ENCODE data around the gene TMEM52. TPM values are rescaled to one million over a fixed set of nuclear protein-coding genes. Genes with fewer than 3 reads are reported as not detected.

TMEM52 gene
- total and polyA plus RNA-seq, 2 donors (not counting 3 experiments of a cell fraction or from before 2014, with no cell fraction given): 1.6 to 1.7 TPM

DNA sequence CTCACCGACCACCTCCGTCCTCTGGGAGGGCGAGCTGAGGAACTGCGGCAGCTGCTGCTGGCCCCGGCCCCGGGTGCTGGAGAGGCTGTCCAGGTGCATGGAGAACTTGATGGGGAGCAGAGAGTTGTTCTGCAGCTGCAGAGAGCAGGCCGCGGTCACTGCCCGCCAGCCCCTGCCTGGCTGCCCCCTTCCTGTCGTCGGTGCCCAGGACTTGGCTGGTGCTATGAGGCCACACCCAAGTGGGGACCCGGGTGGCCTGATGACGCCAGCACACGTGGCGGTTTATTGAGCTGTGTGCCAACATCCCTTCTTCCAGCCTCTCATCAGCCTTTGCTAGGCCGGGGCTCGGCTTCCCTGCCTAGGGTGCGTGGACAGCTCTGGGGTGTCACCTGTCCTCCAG, 5.3 kb upstream of the TMEM52 start:
- no peak for DNase-seq (ENCODE audit: low read depth, low spot score)
- Histone ChIP-seq H3K9ac (replicated peaks; ENCODE audit: extremely low read depth, insufficient read depth, low read length) (no peak overlapping the region), H3K36me3 (ENCODE audit: control insufficient read depth in 2 of 2, extremely low read depth in 1 of 2, insufficient read depth in 2 of 2, low read length in 2 of 2) (no peaks in the 10 kb centered on the region), H3K27ac (ENCODE audit: insufficient read depth, low read depth, low read length) (no peak overlapping the region), H3K9me3 (replicated peaks; ENCODE audit: control insufficient read depth, insufficient read depth, low read length) (no peaks in the 10 kb centered on the region), H3K4me1 (ENCODE audit: control insufficient read depth, extremely low read depth, insufficient read depth, low read length) (no peaks in the 10 kb centered on the region), H3K4me3 (replicated peaks in 1 of 3; ENCODE audit: insufficient read depth in 1 of 3, low read depth in 1 of 3, low read length in 3 of 3) (no peak overlapping the region), H3K79me2 (ENCODE audit: control insufficient read depth, insufficient read depth, low read length) (no peaks in the 10 kb centered on the region), H3K4me2 (ENCODE audit: insufficient read depth, low read length) (no peak overlapping the region), H2AFZ (ENCODE audit: low read depth, low read length) (no peak overlapping the region), H3K9me1 (replicated peaks; ENCODE audit: control insufficient read depth, extremely low read depth, insufficient read depth, low read length) (no peaks in the 10 kb centered on the region), H4K20me1 (replicated peaks; ENCODE audit: control insufficient read depth, extremely low read depth, insufficient read depth, low read length) (no peaks in the 10 kb centered on the region), H3K27me3 (ENCODE audit: control insufficient read depth in 2 of 2, insufficient read depth in 2 of 2, low read length in 2 of 2) (no peaks in the 10 kb centered on the region)
- POLR2A ChIA-PET: no interaction called here
- dilution Hi-C loops (cut with MboI; ENCODE audit: extremely low pct_ligation_motif_present, low sequenced_read_pairs) (no loop called here), intact Hi-C loops (cut with micrococcal nuclease) (no loop called here)
- no TSS peak for BruUV-seq (replicated peaks)
- CTCF ChIA-PET: interaction anchor here (1.0 kb wide), 1 partner anchor 15 kb away, joined by 3 read pairs; no protein-coding TSS in a partner anchor
- FAIRE-seq: no peak
- TF ChIP-seq GATA2 (IDR thresholded peaks at IDR 0.05; ENCODE audit: insufficient read depth, insufficient read length, low read depth, low read length) (no peak), POLR2A (IDR thresholded peaks at IDR 0.05; ENCODE audit: low read depth, low read length) (no peak), FOS (IDR thresholded peaks at IDR 0.05; ENCODE audit: borderline replicate concordance, insufficient read depth, low read length) (no peak), CTCF (IDR thresholded peaks at IDR 0.05; ENCODE audit: extremely low read depth in 1 of 2, insufficient read depth in 1 of 2, low read depth in 1 of 2, low read length in 2 of 2) (no peak), MYC (IDR thresholded peaks at IDR 0.05; ENCODE audit: low read depth, low read length) (no peak), POLR2AphosphoS5 (IDR thresholded peaks at IDR 0.05; ENCODE audit: insufficient read depth, low read depth, low read length) (no peak), EZH2 (IDR thresholded peaks at IDR 0.05; ENCODE audit: borderline replicate concordance, low read depth, low read length, severe bottlenecking) (no peak), JUN (IDR thresholded peaks at IDR 0.05; ENCODE audit: borderline replicate concordance, insufficient read depth, insufficient read length, low read depth) (no peak)
- TF ChIP-seq, protein P1, sequence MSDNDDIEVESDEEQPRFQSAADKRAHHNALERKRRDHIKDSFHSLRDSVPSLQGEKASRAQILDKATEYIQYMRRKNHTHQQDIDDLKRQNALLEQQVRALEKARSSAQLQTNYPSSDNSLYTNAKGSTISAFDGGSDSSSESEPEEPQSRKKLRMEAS (IDR thresholded peaks at IDR 0.05; ENCODE audit: insufficient read depth, insufficient read length): no peak
